H9 (cell line): ENCODE measurements around the gene CD4. TPM values are rescaled to one million over a fixed set of nuclear protein-coding genes. Genes with fewer than 3 reads are reported as not detected.

Source experiments
- DNase-seq: peaks from one replicate; pipeline ENCODE4 v3.0.0-alpha.2; 2017
- H2AFZ ChIP-seq: one replicate; pipeline ENCODE4 v1.6.1; 2013; ENCODE audit warnings: mild to moderate bottlenecking, low read length, control low read depth, moderate library complexity
- H2AK5ac ChIP-seq: 2 replicates; pipeline ENCODE4 v1.6.1; 2013; ENCODE audit warnings: low read length, control low read depth, mixed read lengths; ENCODE audit not compliant: insufficient read length
- H2BK120ac ChIP-seq: one replicate; pipeline ENCODE4 v1.6.1; 2013; ENCODE audit warnings: low read depth, mild to moderate bottlenecking, low read length, control low read depth, inconsistent platforms; ENCODE audit not compliant: poor library complexity, severe bottlenecking
- H2BK12ac ChIP-seq: 2 replicates; pipeline ENCODE4 v1.6.1; 2013; ENCODE audit warnings: low read length, control low read depth, mixed read lengths, low read depth; ENCODE audit not compliant: insufficient read length
- H2BK15ac ChIP-seq: 2 replicates; pipeline ENCODE4 v1.6.1; 2013; ENCODE audit warnings: low read depth, low read length, control low read depth
- H2BK20ac ChIP-seq: one replicate; pipeline ENCODE4 v1.6.1; 2013; ENCODE audit warnings: low read depth, mild to moderate bottlenecking, low read length, control low read depth, inconsistent platforms; ENCODE audit not compliant: poor library complexity, severe bottlenecking
- H2BK5ac ChIP-seq: 2 replicates; pipeline ENCODE4 v1.6.1; 2013; ENCODE audit warnings: low read length, control low read depth, mixed read lengths; ENCODE audit not compliant: insufficient read length
- H3K14ac ChIP-seq: 2 replicates; pipeline ENCODE4 v1.6.1; 2013; ENCODE audit warnings: low read length, control low read depth; ENCODE audit not compliant: insufficient read depth
- H3K18ac ChIP-seq: 2 replicates; pipeline ENCODE4 v1.6.1; 2013; ENCODE audit warnings: low read depth, mild to moderate bottlenecking, mixed read lengths, low read length, control low read depth; ENCODE audit not compliant: insufficient read length
- H3K23ac ChIP-seq: 2 replicates; pipeline ENCODE4 v1.6.1; 2013; ENCODE audit warnings: low read length, control low read depth, mixed read lengths, low read depth; ENCODE audit not compliant: insufficient read length
- H3K23me2 ChIP-seq: 2 replicates; pipeline ENCODE4 v1.6.1; 2013; ENCODE audit warnings: low read depth, mild to moderate bottlenecking, mixed read lengths, low read length, control low read depth; ENCODE audit not compliant: insufficient read length, poor library complexity, severe bottlenecking
- H3K27ac ChIP-seq: 2 replicates; pipeline ENCODE4 v1.5.1; 2013; ENCODE audit warnings: low read length, control low read depth, mixed read lengths, low read depth; ENCODE audit not compliant: insufficient read length
- H3K27me3 ChIP-seq: 2 replicates; pipeline ENCODE4 v1.6.1; 2013; ENCODE audit warnings: low read length, control low read depth, inconsistent platforms; ENCODE audit not compliant: insufficient read depth
- H3K4ac ChIP-seq: 2 replicates; pipeline ENCODE4 v1.6.1; 2013; ENCODE audit warnings: low read depth, mild to moderate bottlenecking, control low read depth, inconsistent platforms, low read length, moderate library complexity
- H3K4me1 ChIP-seq: 2 replicates; pipeline ENCODE4 v1.6.1; 2013; ENCODE audit warnings: low read length, control low read depth, inconsistent platforms; ENCODE audit not compliant: insufficient read depth
- H3K4me2 ChIP-seq: 2 replicates; pipeline ENCODE4 v1.6.1; 2013; ENCODE audit warnings: low read length, control low read depth, mixed read lengths; ENCODE audit not compliant: insufficient read length, insufficient read depth
- H3K56ac ChIP-seq: 2 replicates; pipeline ENCODE4 v1.6.1; 2013; ENCODE audit warnings: low read depth, mild to moderate bottlenecking, mixed read lengths, low read length, control low read depth; ENCODE audit not compliant: insufficient read length
- H3K79me1 ChIP-seq: 2 replicates; pipeline ENCODE4 v1.6.1; 2013; ENCODE audit warnings: low read depth, mild to moderate bottlenecking, moderate library complexity, low read length, control low read depth, inconsistent platforms; ENCODE audit not compliant: insufficient read depth, poor library complexity, severe bottlenecking
- H3K79me2 ChIP-seq: 2 replicates; pipeline ENCODE4 v1.6.1; 2013; ENCODE audit warnings: low read length, control low read depth, inconsistent platforms; ENCODE audit not compliant: insufficient read depth
- H3K9ac ChIP-seq: 2 replicates; pipeline ENCODE4 v1.6.1; 2013; ENCODE audit warnings: low read length, control low read depth, mixed read lengths; ENCODE audit not compliant: insufficient read length; ENCODE audit errors: extremely low read depth
- H3K9me3 ChIP-seq: one replicate; pipeline ENCODE4 v1.6.1; 2013; ENCODE audit warnings: low read depth, low read length, inconsistent platforms; ENCODE audit not compliant: control insufficient read depth
- H3T11ph ChIP-seq: one replicate; pipeline ENCODE4 v1.6.1; 2013; ENCODE audit warnings: mild to moderate bottlenecking, low read length, control low read depth, inconsistent platforms
- H4K20me1 ChIP-seq: one replicate; pipeline ENCODE4 v1.6.1; 2013; ENCODE audit not compliant: control insufficient read depth, insufficient read length, insufficient read depth
- H4K5ac ChIP-seq: 2 replicates; pipeline ENCODE4 v1.6.1; 2013; ENCODE audit warnings: low read depth, mild to moderate bottlenecking, mixed read lengths, low read length, control low read depth; ENCODE audit not compliant: insufficient read length
- H4K8ac ChIP-seq: replicated peaks from 2 replicates; pipeline ENCODE4 v1.6.1; 2013; ENCODE audit warnings: low read length, control low read depth, mixed read lengths, low read depth; ENCODE audit not compliant: insufficient read length
- H4K91ac ChIP-seq: 2 replicates; pipeline ENCODE4 v1.6.1; 2013; ENCODE audit warnings: low read depth, mild to moderate bottlenecking, moderate library complexity, mixed read lengths, low read length, control low read depth; ENCODE audit not compliant: insufficient read length
- H3K27ac Mint-ChIP-seq, 3 experiments: 2 replicates in 2 of 3; 3 replicates in 1 of 3; pipeline ENCODE4 v1.8.0; 2020 to 2021; ENCODE audit warnings: mixed read lengths in 3 of 3, mild to moderate bottlenecking in 1 of 3, moderate library complexity in 1 of 3
- H3K27me3 Mint-ChIP-seq: 2 replicates; pipeline ENCODE4 v1.8.0; 2021; ENCODE audit warnings: low read depth, mild to moderate bottlenecking, moderate library complexity, mixed read lengths
- H3K36me3 Mint-ChIP-seq, 3 experiments: 2 replicates in 2 of 3; 3 replicates in 1 of 3; pipeline ENCODE4 v1.8.0; 2020 to 2021; ENCODE audit warnings: low read depth in 3 of 3, mixed read lengths in 3 of 3; ENCODE audit not compliant: insufficient read depth in 1 of 3
- H3K4me1 Mint-ChIP-seq, 2 experiments: 2 replicates each; pipeline ENCODE4 v1.8.0; 2020; ENCODE audit warnings: mixed read lengths in 2 of 2
- H3K4me3 Mint-ChIP-seq, 2 experiments: 2 replicates in 1 of 2; 3 replicates in 1 of 2; pipeline ENCODE4 v1.8.0; 2020 to 2021; ENCODE audit warnings: mild to moderate bottlenecking in 2 of 2, mixed read lengths in 2 of 2, moderate library complexity in 1 of 2
- H3K9me3 Mint-ChIP-seq, 2 experiments: 2 replicates in 1 of 2; 3 replicates in 1 of 2; pipeline ENCODE4 v1.8.0; 2020; ENCODE audit warnings: mild to moderate bottlenecking in 2 of 2, mixed read lengths in 2 of 2, moderate library complexity in 1 of 2
- CTCF ChIP-seq: fragments of 200-600 bp; sonication (generic); conservative IDR thresholded peaks from 3 replicates; pipeline ENCODE4 v1.8.0; 2021; ENCODE audit warnings: antibody characterized with exemption, mild to moderate bottlenecking
- WGBS: extraction: QIAGEN DNeasy Blood & Tissue Kit; methylation state at CpG from one replicate; pipeline ENCODE4 v1.1.7; 2013; ENCODE audit warnings: missing lambda C conversion rate, low lambda C conversion rate, mixed read lengths; ENCODE audit not compliant: insufficient read length; ENCODE audit errors: extremely low coverage; 5-methylcytosine and 5-hydroxymethylcytosine counted together
- total RNA-seq: library from RNA; stranded (reverse); gene quantifications from 2 replicates; pipeline ENCODE4 v1.2.1, GENCODE V29; 2021

Gene CD4
- total RNA-seq, 1 experiment from 2014 or later = 1.1 TPM

DNA sequence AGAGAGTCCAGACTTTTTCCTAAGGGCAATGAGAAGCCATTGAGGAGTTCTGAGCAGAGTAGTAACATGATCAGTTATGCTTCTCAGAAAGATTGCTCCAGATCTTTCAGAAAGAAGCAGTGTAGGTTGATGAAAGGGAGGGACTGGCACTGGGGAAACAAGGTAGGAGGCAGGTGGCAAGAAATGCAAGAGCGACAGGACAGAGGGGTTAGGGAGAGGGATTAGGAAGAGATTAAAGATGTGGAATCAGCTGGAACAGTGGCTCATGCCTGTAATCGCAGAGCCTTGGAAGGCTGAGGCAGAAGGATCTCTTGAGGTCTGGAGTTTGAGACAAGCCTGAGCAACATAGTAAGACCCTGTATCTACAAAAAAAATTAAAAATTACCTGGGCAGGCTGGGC lies 58.3 kb downstream of the CD4 start:
- no peak overlapping the region for H3K56ac ChIP-seq
- H2BK12ac ChIP-seq = no peak overlapping the region
- peaks cover 2% of the 10 kb centered on the region for H4K20me1 ChIP-seq
- Mint-ChIP-seq H3K4me3 (no peak overlapping the region), H3K9me3 (no peaks in the 10 kb centered on the region; a peak in 1 of 5 replicates), H3K36me3 (peaks cover 33 to 76% (median 70%) of the 10 kb centered on the region in 3 experiments), H3K4me1 (peaks cover 10 to 13% of the 10 kb centered on the region in 2 experiments), H3K27me3 (no peaks in the 10 kb centered on the region), H3K27ac (peak overlapping the region in 2 of 3 experiments; percentile 38 to 76; a peak in 3 of 7 replicates)
- H3K4me2 ChIP-seq = no peak overlapping the region
- H4K5ac ChIP-seq = no peak overlapping the region
- no peak overlapping the region for H3K4ac ChIP-seq
- no peak overlapping the region for H3K27ac ChIP-seq
- no peak overlapping the region for H2BK120ac ChIP-seq
- DNase-seq = no peak
- H3K23me2 ChIP-seq = peaks cover 12% of the 10 kb centered on the region
- no peaks in the 10 kb centered on the region for H3K9me3 ChIP-seq
- H3K18ac ChIP-seq = no peak overlapping the region
- H3K4me1 ChIP-seq = no peaks in the 10 kb centered on the region
- no peaks in the 10 kb centered on the region for H3K27me3 ChIP-seq
- H3K79me1 ChIP-seq = no peaks in the 10 kb centered on the region
- no peak for TF ChIP-seq CTCF
- H3K9ac ChIP-seq = no peak overlapping the region
- H4K91ac ChIP-seq = no peak overlapping the region
- H2AFZ ChIP-seq = no peak overlapping the region
- H4K8ac ChIP-seq = no peak overlapping the region
- H3K14ac ChIP-seq = no peak overlapping the region
- no peak overlapping the region for H2BK15ac ChIP-seq
- no peak overlapping the region for H2BK20ac ChIP-seq
- H3K23ac ChIP-seq = no peak overlapping the region
- H2AK5ac ChIP-seq = no peak overlapping the region
- no CpG with 5 or more reads among the region's 2 CpGs for WGBS
- no peak overlapping the region for H3T11ph ChIP-seq
- no peak overlapping the region for H2BK5ac ChIP-seq
- no peaks in the 10 kb centered on the region for H3K79me2 ChIP-seq
